ENCODE results near the gene SKAP1.

Gene SKAP1

DNA sequence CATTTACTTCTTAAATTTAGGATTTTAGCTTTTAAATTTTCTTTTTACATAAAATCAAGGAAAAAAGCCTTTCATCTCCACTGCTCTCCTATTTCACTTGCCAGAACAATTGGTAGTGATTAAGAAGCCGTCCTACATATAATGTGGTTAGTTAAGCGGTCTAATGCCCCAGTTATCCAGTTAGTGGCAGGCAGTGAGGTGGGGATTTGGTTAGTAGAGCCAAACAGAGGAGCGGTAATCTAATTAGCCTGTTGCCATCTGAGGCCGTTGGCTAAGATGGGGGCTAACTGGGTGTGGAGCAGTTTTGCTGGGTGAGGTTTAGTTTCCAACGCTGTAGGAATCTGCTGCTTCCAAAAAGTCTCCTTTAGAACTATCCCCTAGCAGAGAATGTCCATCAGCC, 300.0 kb downstream of the SKAP1 start:
- TF ChIP-seq, protein P1, sequence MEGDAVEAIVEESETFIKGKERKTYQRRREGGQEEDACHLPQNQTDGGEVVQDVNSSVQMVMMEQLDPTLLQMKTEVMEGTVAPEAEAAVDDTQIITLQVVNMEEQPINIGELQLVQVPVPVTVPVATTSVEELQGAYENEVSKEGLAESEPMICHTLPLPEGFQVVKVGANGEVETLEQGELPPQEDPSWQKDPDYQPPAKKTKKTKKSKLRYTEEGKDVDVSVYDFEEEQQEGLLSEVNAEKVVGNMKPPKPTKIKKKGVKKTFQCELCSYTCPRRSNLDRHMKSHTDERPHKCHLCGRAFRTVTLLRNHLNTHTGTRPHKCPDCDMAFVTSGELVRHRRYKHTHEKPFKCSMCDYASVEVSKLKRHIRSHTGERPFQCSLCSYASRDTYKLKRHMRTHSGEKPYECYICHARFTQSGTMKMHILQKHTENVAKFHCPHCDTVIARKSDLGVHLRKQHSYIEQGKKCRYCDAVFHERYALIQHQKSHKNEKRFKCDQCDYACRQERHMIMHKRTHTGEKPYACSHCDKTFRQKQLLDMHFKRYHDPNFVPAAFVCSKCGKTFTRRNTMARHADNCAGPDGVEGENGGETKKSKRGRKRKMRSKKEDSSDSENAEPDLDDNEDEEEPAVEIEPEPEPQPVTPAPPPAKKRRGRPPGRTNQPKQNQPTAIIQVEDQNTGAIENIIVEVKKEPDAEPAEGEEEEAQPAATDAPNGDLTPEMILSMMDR (IDR thresholded peaks at IDR 0.05; ENCODE audit: low read depth, low read length), result no peak

DNA sequence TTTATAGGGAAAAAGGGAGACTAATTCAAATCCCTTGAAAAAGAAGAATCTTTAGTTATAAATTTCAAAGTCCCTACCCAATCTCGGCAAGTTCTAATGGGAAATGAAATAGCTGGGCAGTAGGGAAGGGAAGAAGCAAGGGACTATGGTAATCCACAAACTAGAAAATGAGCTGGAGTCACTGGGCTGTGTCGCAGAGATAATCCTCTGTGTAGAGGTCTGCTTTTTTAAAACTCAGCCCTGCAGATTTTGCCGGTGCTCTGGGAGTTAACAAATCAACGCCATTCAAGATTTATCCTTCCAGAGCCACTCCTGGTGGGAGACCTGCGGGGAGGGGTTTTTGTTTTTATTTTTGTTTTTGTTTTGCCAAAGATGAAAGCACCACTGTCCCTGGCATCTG, 301.6 kb downstream of the SKAP1 start:
- Histone ChIP-seq H3K4me3 (ENCODE audit: low read depth, low read length) (peak overlapping the region; percentile 25; the same call in 1 of the 2 replicates), H3K9me3 (no peaks in the 10 kb centered on the region), H3K4me1 (peaks cover 41% of the 10 kb centered on the region), H3K36me3 (no peaks in the 10 kb centered on the region), H3K27me3 (no peaks in the 10 kb centered on the region)
- TF ChIP-seq, protein P1 (IDR thresholded peaks at IDR 0.05; ENCODE audit: low read depth, low read length), result no peak
- peak; percentile 52 for DNase-seq

More for the DNA sequence above, 300.0 kb downstream of the SKAP1 start:
- Histone ChIP-seq H3K36me3 (no peaks in the 10 kb centered on the region), H3K4me1 (peaks cover 41% of the 10 kb centered on the region), H3K27me3 (no peaks in the 10 kb centered on the region), H3K9me3 (no peaks in the 10 kb centered on the region), H3K4me3 (ENCODE audit: low read depth, low read length) (peak overlapping the region; percentile 1; the same call in 1 of the 2 replicates)
- DNase-seq, result peak; percentile 52

DNA sequence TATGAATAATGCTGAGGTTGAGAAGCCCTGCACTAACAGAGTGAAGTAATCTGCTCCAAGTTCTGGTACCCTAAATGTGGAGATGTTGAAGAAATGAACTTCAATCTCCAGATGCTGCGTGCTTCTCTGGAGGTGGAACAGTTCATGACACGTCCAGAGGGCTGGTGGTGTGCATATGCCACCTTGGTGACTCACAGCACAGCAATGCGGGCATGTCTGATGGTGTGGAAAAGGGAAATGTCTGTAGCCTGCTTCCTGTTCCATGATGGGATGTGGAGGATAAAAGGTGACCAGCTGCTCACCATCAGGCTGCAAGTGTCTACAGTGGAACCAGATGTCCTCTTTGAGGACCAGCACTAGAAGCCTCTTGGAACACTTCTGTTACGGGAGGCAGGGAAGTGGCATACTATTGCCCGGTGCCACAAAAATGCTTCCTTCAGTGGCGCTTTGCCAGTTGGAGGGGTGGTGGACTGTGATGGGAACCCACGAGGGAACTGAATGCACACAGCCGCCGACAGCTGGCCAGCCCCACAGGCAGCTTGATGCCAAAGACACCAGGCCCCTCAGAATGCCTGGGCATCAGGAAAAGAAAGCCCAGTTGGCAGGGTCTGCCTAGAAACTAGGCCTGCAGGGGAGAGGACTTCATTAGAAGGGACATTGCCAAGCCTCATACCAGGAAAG, 302.5 kb downstream of the SKAP1 start:
- H3K4me3 ChIP-seq (ENCODE audit: low read depth, low read length), result no peak overlapping the region
- peaks cover 41% of the 10 kb centered on the region for H3K4me1 ChIP-seq
- TF ChIP-seq, protein P1 (IDR thresholded peaks at IDR 0.05; ENCODE audit: low read depth, low read length), result no peak
- no peaks in the 10 kb centered on the region for H3K9me3 ChIP-seq
- DNase-seq, result peak; percentile 25
- 0 out of 2 replicates have a peak, but pooled peaks cover 2% of the 10 kb centered on the region for H3K36me3 ChIP-seq
- no peaks in the 10 kb centered on the region for H3K27me3 ChIP-seq

DNA sequence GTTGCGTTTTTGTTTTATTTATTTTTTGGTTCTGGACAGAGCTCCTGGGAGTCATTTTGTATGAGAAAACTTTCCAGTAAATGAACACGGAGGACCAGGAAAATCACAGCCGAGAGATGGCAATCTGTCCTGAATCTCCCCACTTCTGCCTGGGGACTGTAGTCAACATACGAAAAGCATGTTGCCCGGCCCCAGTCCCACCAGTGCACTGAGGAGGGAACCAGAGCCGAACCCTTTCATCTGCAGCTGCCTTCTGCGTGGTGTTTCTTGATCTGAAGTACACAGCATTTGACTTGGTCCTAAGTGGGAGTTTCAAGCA, 303.5 kb downstream of the SKAP1 start:
- no peak overlapping the region for H3K4me3 ChIP-seq (ENCODE audit: low read depth, low read length)
- TF ChIP-seq, protein P1 (IDR thresholded peaks at IDR 0.05; ENCODE audit: low read depth, low read length), result no peak
- no peaks in the 10 kb centered on the region for H3K9me3 ChIP-seq
- H3K27me3 ChIP-seq, result no peaks in the 10 kb centered on the region
- H3K36me3 ChIP-seq, result peaks cover 8% of the 10 kb centered on the region; the same call in 1 of the 2 replicates
- peaks cover 41% of the 10 kb centered on the region for H3K4me1 ChIP-seq
- DNase-seq, result no peak

DNA sequence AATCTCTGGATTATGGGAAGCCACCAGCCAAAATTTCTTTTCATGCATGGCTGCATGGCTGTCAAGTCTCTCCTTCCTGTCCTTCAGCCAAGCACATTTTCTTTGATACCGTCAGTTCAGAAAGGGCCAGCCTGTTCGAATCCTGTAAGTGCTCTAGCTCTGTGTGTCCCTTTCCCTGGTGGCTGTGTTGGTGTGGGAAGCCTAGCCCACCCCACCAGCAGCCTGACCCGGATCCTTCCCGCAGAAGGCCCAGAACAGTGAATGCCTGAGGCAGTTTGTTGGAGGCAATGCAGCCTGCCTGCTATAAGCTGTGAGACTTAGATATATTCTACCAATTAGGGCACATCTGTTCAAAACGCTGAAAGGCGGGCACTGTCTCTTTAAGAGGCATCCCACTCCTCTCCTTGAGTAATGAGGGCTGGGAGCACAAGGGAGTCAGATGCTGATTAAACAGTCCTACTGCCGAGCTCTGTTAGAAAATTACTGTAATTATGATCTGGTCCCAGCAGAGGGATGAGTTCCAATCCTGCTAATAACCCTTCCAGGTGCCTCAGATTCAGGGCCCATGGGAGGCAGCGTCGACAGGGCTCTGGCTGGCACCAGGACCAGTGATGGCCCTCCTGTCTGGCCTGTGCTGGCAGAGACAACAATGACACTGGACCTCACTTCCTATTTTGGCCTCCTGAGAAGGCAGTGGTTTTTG, 304.0 kb downstream of the SKAP1 start:
- Histone ChIP-seq H3K4me1 (peaks cover 40% of the 10 kb centered on the region), H3K27me3 (no peaks in the 10 kb centered on the region), H3K9me3 (no peaks in the 10 kb centered on the region), H3K36me3 (peaks cover 12% of the 10 kb centered on the region), H3K4me3 (ENCODE audit: low read depth, low read length) (no peak overlapping the region)
- peak; percentile 75 for DNase-seq
- TF ChIP-seq, protein P1 (IDR thresholded peaks at IDR 0.05; ENCODE audit: low read depth, low read length), result no peak

All from BE2C (cell line).